GM12872 (cell line): ENCODE measurements around the gene PRDM16.

Experiments
- TF ChIP-seq, protein P1 (sequence below): IDR thresholded peaks from 3 replicates; pipeline ENCODE4 v1.5.1; 2011; ENCODE audit warnings: low read depth, mild to moderate bottlenecking, low read length, moderate library complexity; ENCODE audit not compliant: insufficient read depth

The PRDM16 gene

DNA sequence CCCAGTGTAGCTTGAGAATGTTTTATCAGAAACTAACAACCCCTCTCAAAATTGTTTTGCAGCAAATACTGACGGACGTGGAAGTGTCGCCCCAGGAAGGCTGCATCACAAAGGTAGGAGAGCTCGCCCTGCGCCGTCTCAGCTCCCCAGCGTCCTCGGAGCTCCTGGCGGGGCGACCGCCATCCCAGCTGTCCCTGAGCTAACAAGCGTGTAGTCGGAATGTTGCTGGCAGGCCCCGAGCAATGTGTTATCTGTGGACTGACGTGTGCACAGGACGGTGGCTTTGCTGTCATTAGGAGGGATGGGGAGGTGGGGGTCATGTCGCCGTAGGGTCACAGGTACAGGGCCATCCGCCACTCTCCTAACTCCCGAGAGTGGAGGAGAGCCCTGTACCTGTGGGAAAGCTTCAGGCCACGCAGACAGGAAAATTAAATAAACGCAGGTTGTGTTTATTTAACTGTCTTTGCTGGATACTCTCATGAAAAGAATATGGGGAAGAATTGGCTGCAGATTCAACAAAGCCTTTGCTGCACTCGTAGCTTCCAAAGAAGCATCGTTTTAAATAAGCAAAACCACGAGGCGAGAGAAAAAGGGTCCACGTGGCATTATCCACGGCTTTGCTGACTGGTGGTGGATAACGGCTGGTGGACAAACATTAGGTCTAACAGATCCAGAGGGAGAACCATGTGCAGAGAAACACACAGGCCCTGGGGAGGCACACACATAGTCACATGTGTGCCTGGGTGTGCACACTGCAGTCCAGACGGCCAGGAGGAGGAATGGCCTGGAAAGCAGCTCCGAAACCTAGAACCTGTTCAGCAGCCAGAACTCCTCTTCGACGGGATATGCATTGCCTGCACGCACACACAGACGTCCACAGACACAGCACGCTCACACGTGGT is 175.3 kb downstream of the PRDM16 start:
- TF ChIP-seq, protein P1, sequence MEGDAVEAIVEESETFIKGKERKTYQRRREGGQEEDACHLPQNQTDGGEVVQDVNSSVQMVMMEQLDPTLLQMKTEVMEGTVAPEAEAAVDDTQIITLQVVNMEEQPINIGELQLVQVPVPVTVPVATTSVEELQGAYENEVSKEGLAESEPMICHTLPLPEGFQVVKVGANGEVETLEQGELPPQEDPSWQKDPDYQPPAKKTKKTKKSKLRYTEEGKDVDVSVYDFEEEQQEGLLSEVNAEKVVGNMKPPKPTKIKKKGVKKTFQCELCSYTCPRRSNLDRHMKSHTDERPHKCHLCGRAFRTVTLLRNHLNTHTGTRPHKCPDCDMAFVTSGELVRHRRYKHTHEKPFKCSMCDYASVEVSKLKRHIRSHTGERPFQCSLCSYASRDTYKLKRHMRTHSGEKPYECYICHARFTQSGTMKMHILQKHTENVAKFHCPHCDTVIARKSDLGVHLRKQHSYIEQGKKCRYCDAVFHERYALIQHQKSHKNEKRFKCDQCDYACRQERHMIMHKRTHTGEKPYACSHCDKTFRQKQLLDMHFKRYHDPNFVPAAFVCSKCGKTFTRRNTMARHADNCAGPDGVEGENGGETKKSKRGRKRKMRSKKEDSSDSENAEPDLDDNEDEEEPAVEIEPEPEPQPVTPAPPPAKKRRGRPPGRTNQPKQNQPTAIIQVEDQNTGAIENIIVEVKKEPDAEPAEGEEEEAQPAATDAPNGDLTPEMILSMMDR, result no peak

DNA sequence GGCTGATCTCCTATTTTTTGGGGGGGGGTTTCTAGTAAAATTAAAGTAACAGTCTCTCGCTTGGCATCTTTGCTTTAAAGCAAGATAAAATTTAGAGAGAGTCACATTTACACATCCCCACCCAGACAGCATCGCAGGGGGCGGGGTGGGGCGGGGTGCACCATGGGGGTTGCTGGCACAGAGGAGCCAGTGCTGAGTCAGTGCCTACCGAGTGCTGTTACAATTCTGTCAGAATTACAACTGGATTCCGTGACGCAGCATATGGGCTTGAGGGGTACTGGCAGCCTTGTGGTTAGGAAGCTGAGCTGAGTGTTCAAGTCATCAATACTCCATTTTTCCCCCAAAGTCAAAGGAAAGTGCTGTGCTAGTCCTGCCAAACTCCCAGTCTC is 175.9 kb downstream of the PRDM16 start:
- TF ChIP-seq, protein P1, result no peak

DNA sequence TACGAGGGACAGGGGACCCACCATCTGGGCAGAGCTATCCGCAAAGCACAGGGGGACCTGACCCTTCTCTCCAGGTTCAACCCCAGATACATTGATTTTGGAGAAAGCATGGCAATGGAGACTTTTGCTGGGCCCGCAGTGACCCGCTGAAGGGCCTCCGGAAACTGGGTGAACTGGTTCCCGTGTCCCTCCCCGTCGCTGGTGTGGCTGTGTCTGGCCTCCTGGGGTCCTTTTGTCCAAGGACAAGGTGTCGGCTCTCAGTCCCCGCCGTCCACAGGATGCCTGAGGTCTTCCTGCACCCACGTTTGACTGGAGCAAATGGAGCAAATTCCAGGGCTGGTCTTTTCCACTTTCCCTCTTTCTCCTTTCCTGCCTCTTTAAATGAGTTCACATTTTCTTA is 176.3 kb downstream of the PRDM16 start:
- TF ChIP-seq, protein P1, result no peak

DNA sequence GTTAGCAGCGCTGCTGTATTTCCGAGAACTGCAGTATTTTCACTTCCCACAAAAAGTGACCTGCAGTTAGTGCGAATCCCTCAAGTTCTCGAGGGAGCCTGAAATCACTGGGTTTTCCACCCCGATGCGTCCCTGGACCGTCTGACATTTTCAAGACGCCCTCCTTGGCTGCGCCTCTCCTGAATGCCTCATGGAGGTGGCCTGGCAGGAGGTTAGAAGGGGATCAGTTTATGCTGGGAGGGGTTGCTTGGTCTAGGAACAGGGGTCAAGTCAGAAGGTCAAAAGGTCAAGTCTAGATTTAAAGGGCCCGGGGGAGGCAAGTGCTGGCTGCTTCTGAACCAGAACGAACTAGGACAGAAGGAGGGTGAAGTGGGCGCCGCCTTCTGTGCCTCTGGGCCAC is 176.8 kb downstream of the PRDM16 start:
- TF ChIP-seq, protein P1, result no peak

DNA sequence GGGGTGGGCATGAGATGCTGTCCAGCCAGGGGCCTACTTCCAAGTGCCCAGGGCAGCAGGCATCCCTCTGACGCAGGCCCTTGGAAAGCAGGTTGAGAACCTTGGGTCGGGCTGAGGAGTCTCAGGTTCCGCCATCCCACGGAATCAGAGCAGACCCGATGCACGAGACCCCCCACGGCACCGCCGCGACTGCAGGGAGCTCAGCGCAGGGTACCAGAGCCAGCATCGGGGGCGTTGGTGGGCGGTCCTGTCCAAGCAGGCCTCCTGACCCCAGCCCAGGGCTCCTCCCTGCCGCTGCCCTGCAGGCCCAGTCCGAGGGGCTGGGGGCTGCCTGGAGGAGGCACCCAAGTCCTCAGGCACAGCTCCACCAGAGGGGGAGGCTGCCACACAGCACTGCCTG is 177.2 kb downstream of the PRDM16 start:
- TF ChIP-seq, protein P1, result no peak

DNA sequence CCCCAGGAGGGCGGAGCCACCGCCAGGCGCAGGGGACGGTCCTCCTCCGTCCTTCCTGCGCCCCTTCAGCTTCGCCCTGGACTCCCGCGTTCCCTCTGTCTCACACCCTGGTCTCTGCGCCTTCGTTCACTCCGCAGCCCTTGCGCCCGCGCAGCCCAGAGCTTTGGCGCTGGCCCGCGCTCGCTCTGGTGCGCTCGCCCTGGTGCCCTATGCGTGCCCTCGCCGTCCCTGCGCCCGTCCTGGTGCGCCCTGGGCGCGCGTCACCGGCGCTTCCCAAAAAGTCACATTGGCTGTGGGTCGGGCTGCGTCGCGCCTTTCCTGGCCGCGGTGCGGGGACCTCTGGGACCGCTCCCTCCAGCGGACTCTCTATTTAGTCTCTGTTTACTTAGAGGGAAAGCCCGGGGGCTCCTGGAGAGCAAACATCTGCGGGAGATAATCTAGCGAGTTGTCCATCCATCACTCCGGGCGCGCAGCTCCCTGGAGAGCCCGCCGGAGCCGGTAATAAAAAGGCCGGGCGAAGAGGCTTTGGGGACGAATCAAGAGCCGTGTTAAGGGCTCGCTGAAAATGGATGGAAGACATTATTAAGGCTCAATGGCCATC is 178.6 kb downstream of the PRDM16 start:
- TF ChIP-seq, protein P1, result no peak

DNA sequence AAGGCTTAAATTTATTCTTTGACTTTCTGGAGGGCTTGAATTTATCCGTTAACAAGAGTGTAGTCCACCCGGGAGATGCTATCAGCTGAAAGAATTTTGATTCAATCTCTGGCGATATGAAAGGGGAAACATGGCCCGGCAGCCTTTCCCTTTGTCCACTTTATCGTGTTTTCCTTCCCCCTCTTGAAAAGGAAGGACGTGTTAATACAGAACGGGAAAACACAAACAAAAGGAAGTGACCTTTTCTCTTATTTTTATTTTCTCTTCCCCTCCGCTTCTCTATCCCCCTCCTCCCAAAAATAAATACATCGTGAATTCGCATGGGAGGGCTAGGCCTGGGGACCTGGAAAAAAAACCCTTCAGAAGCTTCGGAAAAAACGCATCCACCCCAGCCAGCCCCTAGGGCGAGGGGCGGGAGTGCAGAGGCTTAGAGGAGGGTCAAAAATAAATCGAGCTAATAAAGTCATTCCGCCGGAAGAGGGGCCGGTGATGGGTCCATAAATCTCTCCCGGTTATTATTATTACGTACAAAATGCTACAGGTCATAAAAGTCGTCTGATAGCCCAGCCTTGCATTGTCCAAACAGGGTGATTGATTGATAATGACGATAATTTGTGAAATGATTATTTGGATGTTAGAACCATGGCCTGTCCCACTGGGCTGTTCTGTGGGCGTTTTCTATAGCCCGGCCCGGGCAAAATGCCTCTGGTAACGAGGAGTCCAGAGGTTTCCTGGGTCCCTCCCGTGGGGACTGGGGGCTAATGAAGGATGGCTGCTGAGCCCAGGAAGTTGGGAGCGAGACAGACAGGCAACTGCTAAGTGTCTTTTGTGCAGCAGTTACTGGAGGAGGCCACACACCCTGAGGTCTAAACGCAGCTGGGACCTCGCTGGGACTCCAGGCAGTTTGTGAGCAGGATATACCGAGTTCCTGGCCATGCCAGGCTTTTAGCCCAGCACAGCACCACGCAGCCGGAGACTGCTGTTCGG is 179.4 kb downstream of the PRDM16 start:
- TF ChIP-seq, protein P1, result no peak
